ENCODE results near the gene NWD2.
"Not testable (repeated sequence)": the region's sequence is repeated elsewhere in the genome, so short reads cannot be mapped to it uniquely, and the experiment has no call there.

Gene NWD2, protein sequence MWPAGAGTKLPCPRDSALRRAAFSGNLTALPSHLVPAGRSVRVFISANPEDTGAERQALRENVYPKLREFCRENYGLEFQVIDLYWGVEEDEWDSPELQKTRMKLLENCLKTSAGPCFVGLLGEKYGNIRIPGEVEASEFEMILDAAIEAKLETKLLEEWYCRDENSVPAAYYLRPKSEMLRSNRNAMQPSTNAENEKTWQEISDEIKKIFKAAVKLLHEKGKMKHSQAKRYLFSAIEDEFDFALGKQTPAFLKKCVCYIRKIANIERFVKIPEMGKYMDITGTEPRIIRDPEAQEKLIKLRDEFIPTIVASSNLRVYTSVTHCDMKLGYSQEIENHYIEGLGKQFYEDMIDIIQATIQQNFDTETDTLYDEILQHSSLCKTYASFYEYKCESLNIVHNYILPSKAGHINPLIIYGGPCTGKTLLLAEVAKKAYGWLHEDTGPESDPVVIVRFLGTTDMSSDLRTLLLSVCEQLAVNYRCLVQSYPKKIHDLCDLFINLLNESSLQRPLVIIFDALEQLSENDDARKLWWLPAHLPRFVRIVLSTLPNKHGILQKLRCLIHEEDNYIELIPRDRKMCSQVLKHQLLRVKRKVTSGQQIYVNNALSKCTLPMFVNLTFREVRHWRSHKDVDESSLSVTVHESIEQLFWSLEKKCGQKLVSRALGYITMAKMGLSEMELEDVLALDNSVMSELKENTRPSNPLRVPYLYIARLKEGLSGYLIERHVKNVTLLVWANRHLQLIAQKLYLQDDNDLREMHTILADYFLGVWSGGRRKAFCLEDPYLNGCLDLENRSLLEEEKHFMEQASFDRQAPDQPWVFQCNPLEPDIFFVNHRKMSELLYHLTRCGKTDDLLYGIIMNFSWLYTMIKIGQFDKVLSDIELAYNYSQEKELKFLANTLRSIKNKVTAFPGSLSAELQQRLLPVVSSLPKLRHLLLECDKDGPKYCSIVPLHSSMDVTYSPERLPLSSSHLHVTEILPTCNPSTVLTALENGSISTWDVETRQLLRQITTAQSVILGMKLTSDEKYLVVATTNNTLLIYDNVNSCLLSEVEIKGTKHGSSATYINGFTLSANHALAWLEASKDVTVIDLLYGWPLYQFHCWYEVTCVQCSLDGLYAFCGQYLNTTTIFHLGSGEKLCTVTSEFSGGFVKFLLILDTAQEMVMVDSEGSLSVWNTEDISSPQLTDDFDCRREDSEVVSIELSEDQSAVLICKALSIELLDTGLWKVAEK (N-terminal part only)

DNA sequence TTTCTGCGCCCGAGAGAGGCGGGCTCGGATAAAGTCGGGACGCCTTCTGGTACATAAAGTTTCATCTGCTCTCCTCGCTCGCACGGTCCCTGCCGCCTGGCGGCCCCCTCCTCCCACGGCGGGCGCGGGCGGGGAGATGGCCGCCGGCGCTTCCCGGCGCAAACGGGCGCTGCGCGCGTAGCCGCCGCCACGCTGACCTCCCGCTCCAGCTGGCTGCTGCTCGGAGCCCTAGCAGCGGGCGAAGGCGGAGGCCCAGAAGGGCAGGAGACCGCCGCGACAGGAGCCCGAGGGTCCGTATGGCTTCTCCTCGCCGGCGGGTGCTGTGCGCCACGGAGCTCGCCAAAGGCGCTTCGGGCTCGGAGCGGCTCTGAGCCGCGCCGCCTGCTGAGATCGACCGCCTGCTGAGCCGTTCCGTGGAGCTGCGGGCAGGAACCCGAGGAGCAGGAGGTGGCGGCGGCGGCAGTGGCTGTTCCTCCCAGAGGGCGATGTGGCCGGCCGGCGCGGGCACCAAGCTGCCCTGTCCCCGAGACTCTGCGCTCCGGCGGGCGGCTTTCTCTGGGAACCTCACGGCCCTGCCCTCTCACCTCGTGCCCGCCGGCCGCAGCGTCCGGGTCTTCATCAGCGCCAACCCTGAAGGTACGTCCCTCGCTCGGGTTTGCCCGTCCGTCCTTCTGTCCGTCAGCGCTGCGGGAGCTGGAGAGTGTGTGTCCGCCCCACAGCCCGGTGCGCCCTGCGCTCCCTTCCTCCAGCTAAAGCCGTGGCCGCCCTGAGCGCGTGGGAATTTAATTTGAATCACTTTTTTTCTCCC lies at the start of gene NWD2:
Gene NWD2 (plus strand): TSS at position 161 of the 808 bp plus-strand sequence. CDS start 325 bp downstream, at position 486.
- DNase-seq: no peak

DNA sequence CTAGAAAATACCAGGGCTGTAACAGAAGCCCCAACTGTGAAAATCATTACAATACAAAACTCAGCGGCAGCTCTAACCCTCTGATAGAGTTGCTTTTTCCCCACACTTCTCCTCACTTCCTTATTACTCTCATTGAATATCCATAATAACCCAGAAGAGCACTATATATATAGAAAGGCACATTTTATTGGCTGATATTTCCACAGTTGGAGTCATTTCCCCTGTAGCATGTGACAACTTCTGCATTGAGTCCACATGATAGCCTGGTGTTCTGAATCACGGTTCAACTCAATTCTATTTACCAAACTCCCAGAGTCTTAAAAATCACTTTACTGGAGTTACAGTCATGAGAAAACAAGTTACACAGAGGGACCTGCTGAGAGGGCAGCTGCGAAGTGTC lies 46.6 kb upstream of the NWD2 start:
- DNase-seq: no peak

DNA sequence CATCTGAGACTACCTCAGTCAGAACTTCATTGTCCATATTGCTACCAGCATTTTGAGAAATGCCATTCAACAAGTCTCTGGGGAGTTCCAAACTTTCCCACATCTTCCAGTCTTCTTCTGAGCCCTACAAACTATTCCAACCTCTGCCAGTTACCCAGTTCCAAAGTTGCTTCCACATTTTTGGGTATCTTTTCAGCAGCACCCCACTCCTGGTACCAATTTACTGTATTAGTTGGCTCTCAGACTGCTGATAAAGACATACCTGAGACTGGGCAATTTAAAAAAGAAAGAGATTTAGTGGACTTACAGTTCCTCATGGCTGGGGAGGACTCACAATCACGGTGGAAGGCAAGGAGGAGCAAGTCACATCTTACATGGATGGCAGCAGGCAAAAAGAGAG lies 39.8 kb upstream of the NWD2 start:
- DNase-seq: not testable (repeated sequence)

DNA sequence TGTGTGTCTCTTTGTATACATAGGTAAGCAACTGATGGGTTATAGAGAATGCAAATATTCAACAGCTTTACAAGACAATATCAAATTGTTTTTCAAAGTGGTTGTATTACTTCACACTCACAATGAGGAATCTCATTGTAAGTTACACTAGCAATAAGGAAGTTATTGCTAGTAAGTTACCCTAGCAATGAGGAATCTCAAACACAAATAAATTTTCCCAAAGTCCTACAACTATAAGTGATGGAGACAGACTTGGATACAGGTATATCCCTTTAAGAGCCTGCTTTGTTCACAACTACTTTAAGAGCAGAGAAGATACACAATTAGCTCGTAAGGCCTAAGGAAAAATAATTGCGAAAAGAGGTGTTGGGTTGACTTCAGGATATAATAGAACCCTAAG lies 28.3 kb upstream of the NWD2 start:
- DNase-seq: no peak

DNA sequence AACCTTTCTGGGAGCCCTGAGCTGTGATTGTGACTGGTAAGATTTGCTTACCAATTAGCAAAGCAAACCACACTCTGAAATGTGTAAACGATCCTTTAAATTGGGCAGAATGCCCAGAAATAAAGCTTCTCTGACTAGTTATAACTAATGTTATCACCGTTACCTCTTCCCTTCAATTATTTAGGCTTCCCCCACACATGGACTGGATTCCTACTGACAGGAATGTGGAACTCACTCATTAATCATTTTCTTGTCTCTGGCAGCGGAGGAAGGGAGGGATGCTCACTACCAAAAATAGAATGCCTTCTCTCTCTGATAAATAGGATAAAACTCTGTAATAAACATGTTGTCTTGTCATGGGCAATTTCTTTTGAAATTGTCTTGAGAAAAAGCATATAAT lies 25.3 kb upstream of the NWD2 start:
- no peak for DNase-seq

DNA sequence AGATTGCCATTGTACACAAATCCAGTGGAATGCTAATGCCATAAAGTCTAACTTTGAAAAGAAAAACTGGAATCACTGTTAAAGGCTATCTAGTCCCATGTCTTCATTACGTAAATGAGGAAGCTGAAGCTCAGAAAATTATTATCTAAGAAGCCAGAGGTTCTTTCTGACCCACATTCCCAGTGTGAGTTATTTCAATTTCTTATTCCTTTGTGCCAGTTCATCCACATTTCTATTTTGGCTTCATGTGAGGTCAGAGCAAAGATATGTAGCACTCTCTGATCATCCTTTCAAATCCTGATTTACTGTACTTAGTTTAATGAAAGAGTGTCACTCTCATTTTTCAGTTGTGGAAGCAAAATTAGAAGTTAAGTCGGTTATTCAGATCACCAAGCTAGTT lies 24.6 kb upstream of the NWD2 start:
- no peak for DNase-seq

DNA sequence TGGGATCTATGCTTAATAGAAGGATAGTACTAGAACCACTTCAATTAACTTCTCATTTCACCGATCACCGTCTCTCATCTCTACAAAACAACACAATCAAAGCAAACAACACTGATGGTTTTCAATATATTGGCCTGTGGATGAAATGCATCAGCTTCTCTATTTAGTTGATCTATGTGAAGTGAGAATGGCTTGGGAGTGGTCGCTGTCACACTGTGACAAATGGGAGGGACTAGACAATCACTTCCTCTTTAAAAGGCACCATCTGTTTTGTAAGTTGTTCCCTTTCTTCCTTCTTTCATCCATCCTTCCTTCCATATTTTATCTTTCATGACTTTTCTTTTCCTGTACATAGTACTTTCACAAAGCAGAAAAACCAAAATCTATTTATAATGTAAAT lies 23.9 kb upstream of the NWD2 start:
- DNase-seq: no peak

DNA sequence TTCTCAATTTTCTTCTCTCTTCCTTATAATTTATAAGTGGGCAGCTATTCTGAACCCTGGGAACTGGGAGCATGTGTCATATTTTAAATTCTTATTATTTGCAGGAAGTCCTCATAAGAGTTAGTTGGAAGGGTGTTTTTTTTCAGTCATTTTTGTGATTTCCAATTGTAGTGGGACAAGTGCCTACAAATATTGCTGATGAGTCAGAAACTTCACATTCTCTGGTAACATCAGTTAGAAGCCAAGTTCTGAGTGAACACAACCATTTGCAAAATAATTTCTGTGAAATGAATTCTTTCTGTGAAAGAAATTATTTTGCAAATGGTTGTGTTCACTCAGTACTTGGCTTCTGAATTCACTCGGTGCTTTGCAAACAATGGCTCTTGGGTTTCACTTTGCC lies 20.8 kb upstream of the NWD2 start:
- DNase-seq: no peak

DNA sequence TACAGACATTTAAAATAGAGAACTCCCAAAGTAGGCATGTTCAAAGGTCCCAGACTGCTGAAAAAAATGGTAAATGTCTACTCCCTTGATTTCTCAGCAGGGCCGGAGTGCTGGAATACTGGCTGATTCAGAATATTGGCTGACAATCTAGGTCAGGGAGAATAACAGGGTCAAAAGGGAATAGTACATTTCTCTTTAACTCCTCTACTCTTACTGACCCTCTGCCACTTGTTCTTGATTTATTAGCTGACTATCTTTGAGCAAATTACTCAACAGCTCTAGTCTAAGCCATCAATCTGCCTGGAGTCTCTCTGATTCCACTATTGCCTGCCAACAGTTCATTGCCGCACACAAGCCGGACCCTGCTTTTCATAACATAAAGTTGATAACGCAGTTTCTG lies 19.7 kb upstream of the NWD2 start:
- DNase-seq: no peak

DNA sequence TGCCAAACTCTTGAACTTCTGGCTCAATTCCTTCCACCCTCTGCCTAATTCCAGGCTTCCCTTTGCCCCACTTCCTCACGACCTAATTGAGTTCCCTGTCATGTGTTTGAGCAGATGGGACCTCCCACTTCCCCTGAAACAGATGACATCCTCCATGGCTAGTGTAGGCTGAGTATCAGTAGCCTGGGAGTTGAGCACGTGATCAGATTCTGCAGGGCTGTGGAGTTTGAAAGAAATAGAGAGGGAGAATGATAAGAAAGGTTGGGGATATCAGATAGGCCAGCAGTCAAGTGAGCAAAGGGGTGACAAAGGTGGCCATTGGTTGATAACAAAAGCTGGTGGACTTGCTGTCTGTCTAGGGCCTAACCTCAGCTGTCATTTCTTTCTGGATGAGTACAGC lies 18.8 kb upstream of the NWD2 start:
- DNase-seq: no peak

DNA sequence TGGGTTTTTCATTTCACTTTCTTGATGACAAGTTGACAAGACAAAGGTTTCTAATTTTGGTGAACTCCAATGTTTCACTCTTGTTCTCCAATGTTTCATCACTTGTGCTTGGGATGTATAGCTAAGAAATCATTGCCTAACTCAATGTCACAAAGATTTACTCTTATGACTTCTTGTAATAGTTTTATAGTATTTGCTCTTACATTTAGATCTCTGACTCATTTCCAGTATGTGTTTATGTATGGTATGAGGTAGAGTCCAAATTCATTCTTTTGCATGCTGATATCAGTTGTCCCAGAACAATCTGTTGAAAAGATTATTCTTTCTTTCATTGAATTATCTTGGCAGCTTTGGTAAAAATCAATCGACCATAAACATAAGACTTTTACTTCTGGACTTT lies 12.2 kb upstream of the NWD2 start:
- DNase-seq: no peak

DNA sequence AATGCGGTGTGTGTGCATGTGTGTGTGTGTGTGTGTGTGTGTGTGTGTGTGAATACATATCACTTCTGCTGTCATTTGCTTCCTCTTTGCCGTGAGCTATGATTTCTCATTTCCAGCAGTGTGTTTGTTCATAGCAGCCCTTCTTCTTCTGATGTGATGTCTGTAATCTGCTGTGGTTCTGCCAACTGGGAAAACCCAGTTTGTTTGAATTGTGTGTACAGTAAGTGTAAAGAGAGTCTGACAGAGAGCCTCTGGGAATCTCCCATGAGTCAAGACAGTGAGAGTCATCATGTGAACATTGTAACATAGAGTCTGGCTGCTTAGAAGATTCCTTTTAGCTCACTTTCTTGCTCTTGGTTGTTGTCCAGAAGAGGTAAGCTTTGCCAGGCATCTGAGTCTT lies 8.4 kb upstream of the NWD2 start:
- DNase-seq: no peak

DNA sequence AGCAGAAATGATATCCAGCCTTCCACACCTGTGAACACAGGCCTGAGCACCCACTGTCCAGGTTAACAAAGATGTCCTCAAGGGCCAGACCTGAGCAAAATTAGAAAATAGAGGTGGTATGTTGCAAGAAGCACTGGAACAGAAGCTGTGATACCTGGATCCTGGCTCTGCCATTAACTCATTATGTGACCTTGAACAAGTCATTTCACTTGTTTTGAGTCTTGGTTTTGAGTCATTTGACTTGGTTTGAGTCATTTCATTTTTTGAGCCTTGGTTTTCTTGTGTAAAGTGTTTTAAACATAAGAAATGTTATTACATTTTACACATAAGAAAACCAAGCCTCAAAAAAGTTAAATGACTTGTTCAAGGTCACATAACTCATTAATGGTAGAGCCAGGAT lies 2.9 kb upstream of the NWD2 start:
- no peak for DNase-seq

DNA sequence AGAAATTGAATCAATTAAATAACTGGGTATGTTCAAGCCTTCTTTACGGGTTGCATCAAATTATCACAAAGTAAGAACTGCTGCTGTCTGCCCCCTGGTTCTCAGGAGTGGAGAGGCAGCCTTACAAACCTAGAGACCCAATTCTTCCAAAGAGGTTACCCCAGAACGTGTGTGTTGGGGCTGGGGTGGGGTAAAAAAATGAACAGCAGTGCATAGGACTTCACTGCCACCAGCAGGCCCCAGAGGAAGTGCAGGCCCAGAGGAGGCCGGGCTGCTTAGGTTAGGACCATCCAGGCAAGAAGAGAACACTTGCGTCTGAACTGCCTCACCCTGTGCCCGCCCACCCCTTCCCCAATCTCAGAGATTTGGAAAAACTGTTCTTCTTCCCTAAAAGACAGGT lies 1.5 kb upstream of the NWD2 start:
- DNase-seq: no peak

DNA sequence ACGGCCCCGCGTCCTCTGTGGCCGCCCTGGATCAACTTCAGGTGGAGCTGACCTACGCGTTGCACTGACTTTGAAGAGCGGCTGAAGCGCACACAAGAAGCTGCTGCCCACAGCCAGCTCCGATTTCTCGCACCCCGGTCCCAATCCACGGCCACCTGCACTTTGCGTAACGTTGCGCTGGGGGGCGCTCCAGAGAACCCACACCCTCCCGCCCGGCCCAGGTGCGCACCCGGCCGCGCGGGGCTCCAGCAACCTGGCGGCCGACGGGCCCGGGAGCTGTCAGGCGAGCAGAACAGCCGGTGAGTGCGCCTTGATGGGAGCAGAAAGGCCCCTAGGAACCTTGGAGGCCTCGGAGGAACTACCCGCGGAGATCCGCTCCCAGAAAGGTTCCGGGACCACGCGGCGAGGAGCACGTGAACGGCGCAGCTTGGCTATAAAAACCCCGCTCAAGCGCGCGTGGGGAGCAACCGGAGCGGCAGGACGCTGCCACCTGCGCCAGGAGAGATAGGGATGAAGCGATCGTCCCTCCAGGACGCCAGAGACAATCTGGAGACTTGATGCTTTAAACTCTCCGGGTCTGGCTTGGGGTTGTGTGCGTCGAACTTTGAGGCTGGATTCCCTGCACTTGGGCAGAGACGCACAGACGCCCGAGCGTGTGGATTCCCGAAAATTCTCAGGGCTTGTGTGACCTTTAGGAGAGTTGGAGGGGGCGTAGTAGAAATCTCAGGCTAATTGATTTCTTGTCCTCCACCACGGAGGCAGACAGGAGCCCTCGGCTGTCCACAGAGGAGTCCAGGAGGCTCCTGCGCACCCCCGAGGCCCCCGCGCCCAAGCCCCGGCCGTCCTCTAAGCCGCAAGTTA lies 591 bp upstream of the NWD2 start:
- no peak for DNase-seq

DNA sequence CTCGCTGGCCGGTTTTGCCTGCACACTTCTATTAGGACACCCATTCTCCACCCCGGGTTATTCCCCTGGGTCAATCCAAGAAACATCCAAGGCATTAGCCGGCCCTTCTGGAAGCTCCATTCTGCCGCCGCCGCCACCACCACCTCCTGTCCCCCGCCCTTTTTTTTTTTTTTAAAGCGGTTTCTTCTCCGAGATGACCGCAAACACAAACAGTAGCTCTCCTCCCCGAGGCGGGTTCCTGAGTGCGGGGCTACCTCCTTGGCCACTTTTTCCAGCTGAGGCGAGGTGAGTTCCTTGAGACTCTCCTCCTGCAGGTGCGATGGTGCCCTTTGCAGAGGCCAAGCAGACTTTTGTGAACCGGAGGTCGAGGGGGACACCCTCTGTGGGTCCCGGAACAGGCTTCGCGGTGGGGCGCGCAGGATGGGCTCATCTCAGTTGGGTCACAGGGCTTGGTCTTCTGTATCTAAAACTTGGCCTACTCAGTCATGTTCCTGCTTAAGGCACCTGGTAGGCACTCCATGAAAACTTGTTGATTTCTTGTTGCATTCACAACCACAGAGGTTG lies 930 bp downstream of the NWD2 start:
- DNase-seq: no peak

DNA sequence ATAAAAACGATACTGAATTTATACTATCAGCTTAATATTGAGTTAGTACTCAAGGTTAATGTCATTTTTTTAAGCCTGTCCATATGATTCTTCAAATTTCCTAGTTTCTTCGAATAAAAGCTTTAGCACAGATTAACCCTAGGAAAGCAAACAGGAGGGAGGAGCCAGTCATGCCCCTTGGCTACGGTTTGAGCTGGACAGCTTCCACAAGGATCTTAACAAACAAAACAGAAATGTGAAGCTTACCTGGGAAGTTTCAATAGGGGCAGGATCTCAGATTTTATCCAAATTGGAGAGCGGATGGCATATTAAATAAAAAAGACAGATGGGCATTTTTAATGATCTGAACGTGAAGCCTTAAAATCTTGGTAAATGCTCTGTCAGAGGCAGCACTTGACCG lies 2.3 kb downstream of the NWD2 start:
- no peak for DNase-seq

DNA sequence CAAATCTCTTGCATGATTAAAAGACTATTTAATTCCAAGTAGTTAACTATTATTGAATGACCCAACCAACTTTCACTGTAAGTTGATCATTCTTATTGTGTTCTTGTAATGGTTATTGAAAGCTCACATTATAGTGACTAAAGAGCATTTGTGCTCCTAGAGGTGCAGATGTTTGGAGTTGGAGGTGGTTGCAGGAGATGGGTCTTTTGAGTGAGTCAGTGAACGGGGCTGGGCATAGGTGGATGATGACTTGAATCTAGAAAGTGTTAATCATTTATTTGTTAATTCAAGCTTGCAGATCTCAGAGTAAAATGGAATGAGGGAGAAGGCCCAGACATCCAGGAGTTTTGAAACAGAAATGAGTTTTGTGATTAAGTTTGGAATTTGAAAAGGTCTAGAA lies 13.7 kb downstream of the NWD2 start:
- no peak for DNase-seq

DNA sequence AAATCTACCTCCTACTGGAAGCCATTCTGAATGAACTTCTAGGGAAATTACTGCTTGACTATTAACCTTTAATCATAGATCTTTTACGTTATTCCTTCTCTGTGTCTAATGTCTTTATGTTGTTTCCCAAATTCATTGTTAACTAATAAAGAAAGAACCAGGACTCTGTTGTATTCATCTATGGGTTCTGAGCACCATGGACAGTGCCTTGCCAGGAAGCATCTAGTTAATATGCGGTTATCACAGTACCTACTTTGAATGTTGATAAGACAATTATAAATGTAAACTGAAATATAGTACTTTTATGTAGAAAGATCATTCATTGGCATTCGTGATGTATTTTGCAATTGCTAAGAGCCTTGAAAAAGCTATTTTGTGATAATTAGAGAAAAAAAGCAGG lies 23.8 kb downstream of the NWD2 start:
- DNase-seq: no peak

DNA sequence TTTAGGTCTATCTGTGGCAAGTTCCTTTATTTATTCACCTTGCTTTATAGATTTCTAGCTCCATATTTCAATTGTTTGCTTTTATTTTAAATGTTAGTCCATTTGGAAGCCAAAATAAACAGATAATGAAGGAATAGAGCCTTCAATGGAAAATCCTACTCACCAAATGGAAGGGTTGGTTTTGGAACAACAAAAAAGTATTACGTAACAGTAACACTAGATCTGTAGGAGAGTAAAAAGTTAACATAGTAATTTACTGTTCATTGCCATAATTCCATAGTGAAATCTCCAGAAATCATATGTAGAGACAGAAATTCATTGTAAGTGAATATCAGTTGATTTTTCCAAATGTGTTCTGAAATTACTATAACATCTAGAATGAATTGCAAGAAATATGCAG lies 34.6 kb downstream of the NWD2 start:
- no peak for DNase-seq

DNA sequence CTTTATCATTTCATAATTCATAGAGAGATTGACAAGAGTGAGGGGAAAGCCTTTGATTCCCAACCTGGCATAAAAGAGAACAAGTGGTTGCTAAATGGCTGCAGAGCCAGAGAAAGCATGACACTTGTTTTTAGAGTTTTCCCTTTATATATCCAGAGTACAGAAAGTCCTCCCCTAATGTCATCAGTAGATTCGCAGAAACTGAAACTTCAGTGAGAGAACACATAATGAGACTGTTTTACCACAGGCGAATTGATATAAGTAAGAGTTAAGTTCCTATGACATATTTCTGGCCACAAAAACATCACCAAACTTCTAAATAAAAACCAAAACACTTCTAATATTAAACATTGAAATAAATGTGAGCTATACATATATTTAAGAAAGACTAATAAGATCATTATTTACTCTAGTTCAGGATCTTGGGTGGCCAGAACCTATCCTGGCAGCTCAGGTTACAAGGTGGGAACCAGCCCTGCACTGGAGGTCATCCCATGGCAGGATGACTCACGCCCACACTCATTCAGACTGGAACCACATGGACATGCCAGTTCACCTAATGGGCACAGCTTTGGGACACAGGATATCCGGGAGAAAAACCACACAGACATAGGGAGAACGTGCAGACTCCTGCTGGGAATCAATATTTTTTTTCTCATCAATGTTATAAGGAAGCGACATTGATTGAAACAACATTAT lies 35.5 kb downstream of the NWD2 start:
- DNase-seq: no peak

All from amniotic stem cell (primary cell).